HEK293 (cell line): Measurements from ENCODE around the gene PODN.

Experiments
- CTCF ChIA-PET: fragments of 350-600 bp; formaldehyde crosslinking; extraction: SDS; loops from one replicate; lab custom pipeline; 2021; ENCODE audit warnings: antibody characterized with exemption; lab: Yijun Ruan, JAX
- POLR2A ChIA-PET: fragments of 300-600 bp; formaldehyde crosslinking; extraction: SDS; loops from one replicate; lab custom pipeline; 2020; ENCODE audit warnings: antibody characterized with exemption, inconsistent platforms; lab: Yijun Ruan, JAX
- H3K27ac ChIP-seq: fragments of 200-500 bp; sonication (Bioruptor generic); 2 replicates; pipeline ENCODE4 v1.5.1; 2014; ENCODE audit warnings: low read depth, low read length, control low read depth, inconsistent platforms; ENCODE audit errors: extremely low read depth
- H3K36me3 ChIP-seq, 2 experiments: fragments of 200-500 bp in 1 of 2; sonication (Bioruptor generic) in 1 of 2; 1 replicate in 1 of 2; 2 replicates in 1 of 2; pipeline ENCODE4 v1.5.1; 2014 to 2017; ENCODE audit warnings: inconsistent platforms in 2 of 2, low read length in 2 of 2; ENCODE audit not compliant: control insufficient read depth in 2 of 2, insufficient read depth in 1 of 2
- H3K4me1 ChIP-seq: fragments of 200-500 bp; sonication (Bioruptor generic); 2 replicates; pipeline ENCODE4 v1.5.1; 2014; ENCODE audit warnings: mild to moderate bottlenecking, low read length, inconsistent platforms; ENCODE audit not compliant: control insufficient read depth, insufficient read depth
- H3K4me3 ChIP-seq: 2 replicates; pipeline ENCODE4 v1.5.1; 2011; ENCODE audit warnings: low read depth, mild to moderate bottlenecking, control low read depth, low read length, moderate library complexity
- H3K9me3 ChIP-seq: fragments of 200-500 bp; sonication (Bioruptor generic); 2 replicates; pipeline ENCODE4 v1.5.1; 2014; ENCODE audit warnings: low read depth, low read length, inconsistent platforms; ENCODE audit not compliant: control insufficient read depth, insufficient read depth
- BCL11A ChIP-seq: fragments of 450-650 bp; formaldehyde crosslinking; IDR thresholded peaks from 2 replicates; pipeline ENCODE4 v1.5.1; 2016; ENCODE audit warnings: low read depth, missing biosample characterization, missing genetic modification characterization
- IKZF3 ChIP-seq: fragments of 450-650 bp; IDR thresholded peaks from 2 replicates; pipeline ENCODE4 v1.5.0; 2018; ENCODE audit warnings: missing biosample characterization, mild to moderate bottlenecking, missing genetic modification characterization, moderate library complexity
- MEIS1 ChIP-seq: sonication (generic); formaldehyde crosslinking; IDR thresholded peaks from 2 replicates; pipeline ENCODE4 v1.8.1; 2022; ENCODE audit warnings: missing genetic modification reagents, mild to moderate bottlenecking, borderline replicate concordance
- SALL2 ChIP-seq: fragments of 450-650 bp; formaldehyde crosslinking; IDR thresholded peaks from 2 replicates; pipeline ENCODE4 v1.5.0; 2017; ENCODE audit warnings: missing biosample characterization, mild to moderate bottlenecking, missing genetic modification characterization, borderline replicate concordance
- ZBTB48 ChIP-seq: fragments of 450-650 bp; formaldehyde crosslinking; IDR thresholded peaks from 2 replicates; pipeline ENCODE4 v1.5.1; 2016; ENCODE audit warnings: missing biosample characterization, missing genetic modification characterization
- ZFP69B ChIP-seq: fragments of 450-650 bp; formaldehyde crosslinking; IDR thresholded peaks from 2 replicates; pipeline ENCODE4 v1.5.1; 2016; ENCODE audit warnings: missing biosample characterization, missing genetic modification characterization
- ZNF2 ChIP-seq: fragments of 450-650 bp; formaldehyde crosslinking; IDR thresholded peaks from 2 replicates; pipeline ENCODE4 v1.5.1; 2016; ENCODE audit warnings: missing biosample characterization, missing genetic modification characterization
- ZNF221 ChIP-seq: fragments of 450-650 bp; formaldehyde crosslinking; IDR thresholded peaks from 2 replicates; pipeline ENCODE4 v1.5.1; 2017; ENCODE audit warnings: missing biosample characterization, missing genetic modification characterization, borderline replicate concordance
- ZNF223 ChIP-seq: fragments of 450-650 bp; formaldehyde crosslinking; IDR thresholded peaks from 2 replicates; pipeline ENCODE4 v1.5.1; 2016; ENCODE audit warnings: missing biosample characterization, missing genetic modification characterization
- ZNF248 ChIP-seq: fragments of 450-650 bp; formaldehyde crosslinking; IDR thresholded peaks from 2 replicates; pipeline ENCODE4 v1.5.1; 2017; ENCODE audit warnings: missing biosample characterization, missing genetic modification characterization
- ZNF341 ChIP-seq: fragments of 450-650 bp; formaldehyde crosslinking; IDR thresholded peaks from 2 replicates; pipeline ENCODE4; 2016; ENCODE audit warnings: low read depth, missing biosample characterization, missing genetic modification characterization
- ZNF354C ChIP-seq: fragments of 450-650 bp; formaldehyde crosslinking; IDR thresholded peaks from 2 replicates; pipeline ENCODE4 v1.5.1; 2016; ENCODE audit warnings: missing biosample characterization, missing genetic modification characterization, low read depth, borderline replicate concordance
- ZNF404 ChIP-seq: fragments of 450-650 bp; formaldehyde crosslinking; IDR thresholded peaks from 2 replicates; pipeline ENCODE4 v1.5.1; 2017; ENCODE audit warnings: missing biosample characterization, missing genetic modification characterization
- ZNF423 ChIP-seq: fragments of 450-650 bp; formaldehyde crosslinking; IDR thresholded peaks from 2 replicates; pipeline ENCODE4 v1.5.1; 2016; ENCODE audit warnings: missing biosample characterization, missing genetic modification characterization
- ZNF426 ChIP-seq: fragments of 450-650 bp; formaldehyde crosslinking; IDR thresholded peaks from 2 replicates; pipeline ENCODE4 v1.5.1; 2017; ENCODE audit warnings: missing biosample characterization, missing genetic modification characterization, mild to moderate bottlenecking, inconsistent platforms, moderate library complexity
- ZNF514 ChIP-seq: fragments of 450-650 bp; formaldehyde crosslinking; IDR thresholded peaks from 2 replicates; pipeline ENCODE4 v1.5.1; 2016; ENCODE audit warnings: missing biosample characterization, missing genetic modification characterization
- ZNF560 ChIP-seq: fragments of 450-650 bp; formaldehyde crosslinking; IDR thresholded peaks from 2 replicates; pipeline ENCODE4 v1.5.1; 2017; ENCODE audit warnings: missing biosample characterization, missing genetic modification characterization, borderline replicate concordance
- ZNF561 ChIP-seq: fragments of 450-650 bp; IDR thresholded peaks from 2 replicates; pipeline ENCODE4 v1.5.1; 2018; ENCODE audit warnings: missing biosample characterization, missing genetic modification characterization, borderline replicate concordance
- ZNF623 ChIP-seq: fragments of 450-650 bp; formaldehyde crosslinking; IDR thresholded peaks from 2 replicates; pipeline ENCODE4 v1.5.1; 2016; ENCODE audit warnings: missing biosample characterization, missing genetic modification characterization
- ZNF624 ChIP-seq: fragments of 450-650 bp; formaldehyde crosslinking; IDR thresholded peaks from 2 replicates; pipeline ENCODE4 v1.5.1; 2017; ENCODE audit warnings: missing biosample characterization, missing genetic modification characterization
- ZNF701 ChIP-seq: fragments of 450-650 bp; formaldehyde crosslinking; IDR thresholded peaks from 2 replicates; pipeline ENCODE4 v1.5.1; 2016; ENCODE audit warnings: missing biosample characterization, missing genetic modification characterization
- TF ChIP-seq, protein P1 (sequence below): fragments of 450-650 bp; formaldehyde crosslinking; IDR thresholded peaks from 2 replicates; pipeline ENCODE4 v1.5.1; 2016; ENCODE audit warnings: missing biosample characterization, missing genetic modification characterization
- TF ChIP-seq, protein P2 (sequence below): fragments of 450-650 bp; formaldehyde crosslinking; IDR thresholded peaks from 2 replicates; pipeline ENCODE4 v1.5.1; 2017; ENCODE audit warnings: missing biosample characterization, missing genetic modification characterization
- TF ChIP-seq, protein P3 (sequence below): fragments of 450-650 bp; IDR thresholded peaks from 2 replicates; pipeline ENCODE4 v1.5.1; 2018; ENCODE audit warnings: missing biosample characterization, mild to moderate bottlenecking, missing genetic modification characterization
- TF ChIP-seq, protein P4 (sequence below): fragments of 450-650 bp; formaldehyde crosslinking; IDR thresholded peaks from 2 replicates; pipeline ENCODE4 v1.5.1; 2017; ENCODE audit warnings: missing biosample characterization, missing genetic modification characterization

PODN gene

DNA sequence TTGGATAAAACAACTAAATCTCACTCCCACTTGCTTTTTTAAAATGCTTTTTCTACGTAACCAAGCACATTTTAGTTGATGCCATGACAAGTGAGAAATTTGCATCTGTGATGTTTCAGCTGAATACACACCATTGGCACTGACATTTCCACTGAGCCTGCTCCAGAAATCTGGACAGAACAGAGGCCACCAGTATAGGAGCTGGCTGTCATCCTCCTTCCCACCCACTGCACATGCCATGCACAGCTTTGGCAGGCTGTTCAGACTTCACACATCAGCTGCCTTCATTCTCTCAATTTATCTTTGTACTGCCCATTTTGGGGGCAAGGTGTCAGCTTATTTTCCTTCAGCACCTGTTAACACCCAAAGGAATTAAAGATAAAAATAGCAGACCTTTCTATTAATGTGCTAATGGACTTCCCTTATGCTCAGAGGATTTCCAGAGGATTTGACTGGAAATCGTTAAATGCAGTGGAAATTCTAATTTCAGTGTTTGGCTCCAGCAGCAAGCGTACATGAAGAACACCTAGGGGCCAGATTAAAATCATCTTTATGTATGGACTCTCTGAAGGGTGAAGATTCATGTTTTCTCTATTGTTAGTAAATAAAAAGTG lies 12.9 kb upstream of the PODN start (continued):
- no peak for TF ChIP-seq IKZF3

DNA sequence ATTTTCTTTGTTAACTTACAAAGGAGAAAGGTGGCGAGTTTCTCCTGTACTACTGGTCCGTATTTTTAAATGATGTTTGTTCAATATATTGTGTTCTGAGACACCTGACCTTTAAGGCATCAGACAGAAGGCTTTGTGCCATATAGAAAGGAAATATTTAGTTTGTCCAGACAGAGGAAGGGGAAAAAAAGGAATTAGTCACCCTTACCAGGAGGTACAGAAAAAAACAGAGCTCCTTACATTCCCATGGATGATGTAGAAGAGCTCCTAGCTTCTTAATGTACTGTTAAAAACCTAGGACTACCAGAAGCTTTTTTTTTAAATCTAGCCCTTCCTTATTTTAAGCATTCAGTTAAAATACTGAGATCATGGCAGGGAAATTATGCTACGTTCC lies 12.4 kb upstream of the PODN start:
- H3K4me1 ChIP-seq, result peaks cover 12% of the 10 kb centered on the region
- H3K36me3 ChIP-seq, result peaks cover 0 to 12% of the 10 kb centered on the region in 2 experiments; a peak in 1 of 3 replicates
- no peak for TF ChIP-seq ZNF701
- no peak for TF ChIP-seq ZNF426 (tag by site-specific recombination)
- no peak for TF ChIP-seq ZNF561
- no peak for TF ChIP-seq ZNF354C (tag by site-specific recombination)
- no peak for TF ChIP-seq ZNF2
- TF ChIP-seq, all 188 proteins: peak for 0
- Histone ChIP-seq H3K4me3 (no peak overlapping the region), H3K27ac (no peak overlapping the region), H3K9me3 (no peaks in the 10 kb centered on the region)
- ChIA-PET POLR2A (no interaction called here), CTCF (interaction anchor here (0.6 kb wide), 1 partner anchor 167 kb away, joined by 4 read pairs; no protein-coding TSS in a partner anchor)

DNA sequence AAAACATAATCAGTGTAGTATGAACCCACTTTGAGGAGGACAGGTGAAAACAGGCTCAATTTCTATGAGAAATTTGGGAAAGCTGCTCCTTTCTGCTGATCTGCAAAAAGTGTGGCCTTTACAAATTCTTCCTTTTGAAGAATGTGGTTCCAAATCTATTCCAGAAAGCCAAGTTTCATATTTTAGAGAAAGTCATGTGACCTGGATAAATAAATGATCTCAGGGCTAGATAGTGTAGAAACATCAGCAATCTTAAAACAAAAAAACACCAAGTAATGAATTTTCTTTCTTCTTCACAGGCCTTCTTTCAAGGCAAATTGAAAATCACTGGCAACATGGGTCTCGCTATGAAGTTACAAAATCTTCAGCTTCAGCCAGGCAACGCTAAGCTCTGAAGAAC lies 11.7 kb upstream of the PODN start:
- peaks cover 12% of the 10 kb centered on the region for H3K4me1 ChIP-seq
- no peak for TF ChIP-seq BCL11A
- no peak for TF ChIP-seq ZNF560 (tag by site-specific recombination)
- no peak for TF ChIP-seq ZFP69B (tag by site-specific recombination)
- no peak for TF ChIP-seq ZNF423 (tag by site-specific recombination)
- no peak for TF ChIP-seq MEIS1 (CRISPR knock-in tag)
- TF ChIP-seq ZNF223 (tag by site-specific recombination), result no peak
- no peak for TF ChIP-seq ZNF404
- TF ChIP-seq ZNF623 (tag by site-specific recombination), result no peak
- no peak for TF ChIP-seq ZNF341
- no peak for TF ChIP-seq ZNF248 (tag by site-specific recombination)
- TF ChIP-seq, protein P1, sequence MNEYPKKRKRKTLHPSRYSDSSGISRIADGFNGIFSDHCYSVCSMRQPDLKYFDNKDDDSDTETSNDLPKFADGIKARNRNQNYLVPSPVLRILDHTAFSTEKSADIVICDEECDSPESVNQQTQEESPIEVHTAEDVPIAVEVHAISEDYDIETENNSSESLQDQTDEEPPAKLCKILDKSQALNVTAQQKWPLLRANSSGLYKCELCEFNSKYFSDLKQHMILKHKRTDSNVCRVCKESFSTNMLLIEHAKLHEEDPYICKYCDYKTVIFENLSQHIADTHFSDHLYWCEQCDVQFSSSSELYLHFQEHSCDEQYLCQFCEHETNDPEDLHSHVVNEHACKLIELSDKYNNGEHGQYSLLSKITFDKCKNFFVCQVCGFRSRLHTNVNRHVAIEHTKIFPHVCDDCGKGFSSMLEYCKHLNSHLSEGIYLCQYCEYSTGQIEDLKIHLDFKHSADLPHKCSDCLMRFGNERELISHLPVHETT, result no peak
- no peak for TF ChIP-seq ZNF221 (tag by site-specific recombination)
- TF ChIP-seq ZBTB48 (tag by site-specific recombination), result no peak
- TF ChIP-seq SALL2 (tag by site-specific recombination), result no peak
- TF ChIP-seq, all 188 proteins: peak for 0
- H3K27ac ChIP-seq, result no peak overlapping the region
- no peak overlapping the region for H3K4me3 ChIP-seq
- no peaks in the 10 kb centered on the region for H3K9me3 ChIP-seq
- POLR2A ChIA-PET, result interaction anchor here (0.6 kb wide), 1 partner anchor 149 kb away, joined by 3 read pairs; no protein-coding TSS in a partner anchor
- CTCF ChIA-PET, result no interaction called here
- peaks cover 0 to 12% of the 10 kb centered on the region in 2 experiments; a peak in 1 of 3 replicates for H3K36me3 ChIP-seq

DNA sequence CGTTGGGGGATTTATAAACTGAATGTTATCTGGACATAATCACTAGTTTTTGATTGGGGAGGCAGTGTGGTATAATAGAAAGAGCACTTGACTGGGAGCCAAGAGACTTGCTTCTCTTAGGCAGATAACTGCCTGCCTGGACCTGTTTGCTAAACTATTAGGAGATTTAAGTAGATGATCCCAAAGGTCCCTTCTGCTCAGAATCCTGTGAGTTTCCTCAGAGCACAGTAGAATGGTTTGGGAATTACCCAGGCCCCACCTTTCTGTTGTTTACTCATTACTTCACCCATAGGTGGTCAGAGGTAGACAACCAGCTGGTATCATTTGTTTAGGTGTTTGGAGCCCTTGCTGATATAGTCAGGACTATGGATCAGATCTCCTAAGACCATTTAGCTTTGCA lies 10.3 kb upstream of the PODN start:
- ChIA-PET POLR2A (interaction anchor here (0.6 kb wide), 1 partner anchor 25 kb away, joined by 3 read pairs; no protein-coding TSS in a partner anchor), CTCF (interaction anchor here (0.7 kb wide), 1 partner anchor 9 kb away, joined by 3 read pairs; no protein-coding TSS in a partner anchor)
- Histone ChIP-seq H3K4me1 (peaks cover 12% of the 10 kb centered on the region), H3K27ac (no peak overlapping the region), H3K36me3 (peaks cover 0 to 12% of the 10 kb centered on the region in 2 experiments; a peak in 1 of 3 replicates), H3K9me3 (no peaks in the 10 kb centered on the region), H3K4me3 (no peak overlapping the region)
- TF ChIP-seq ZNF624 (tag by site-specific recombination) (no peak), ZNF514 (no peak)
- TF ChIP-seq, protein P2, sequence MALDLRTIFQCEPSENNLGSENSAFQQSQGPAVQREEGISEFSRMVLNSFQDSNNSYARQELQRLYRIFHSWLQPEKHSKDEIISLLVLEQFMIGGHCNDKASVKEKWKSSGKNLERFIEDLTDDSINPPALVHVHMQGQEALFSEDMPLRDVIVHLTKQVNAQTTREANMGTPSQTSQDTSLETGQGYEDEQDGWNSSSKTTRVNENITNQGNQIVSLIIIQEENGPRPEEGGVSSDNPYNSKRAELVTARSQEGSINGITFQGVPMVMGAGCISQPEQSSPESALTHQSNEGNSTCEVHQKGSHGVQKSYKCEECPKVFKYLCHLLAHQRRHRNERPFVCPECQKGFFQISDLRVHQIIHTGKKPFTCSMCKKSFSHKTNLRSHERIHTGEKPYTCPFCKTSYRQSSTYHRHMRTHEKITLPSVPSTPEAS (tag by site-specific recombination), result no peak
- TF ChIP-seq, protein P3, sequence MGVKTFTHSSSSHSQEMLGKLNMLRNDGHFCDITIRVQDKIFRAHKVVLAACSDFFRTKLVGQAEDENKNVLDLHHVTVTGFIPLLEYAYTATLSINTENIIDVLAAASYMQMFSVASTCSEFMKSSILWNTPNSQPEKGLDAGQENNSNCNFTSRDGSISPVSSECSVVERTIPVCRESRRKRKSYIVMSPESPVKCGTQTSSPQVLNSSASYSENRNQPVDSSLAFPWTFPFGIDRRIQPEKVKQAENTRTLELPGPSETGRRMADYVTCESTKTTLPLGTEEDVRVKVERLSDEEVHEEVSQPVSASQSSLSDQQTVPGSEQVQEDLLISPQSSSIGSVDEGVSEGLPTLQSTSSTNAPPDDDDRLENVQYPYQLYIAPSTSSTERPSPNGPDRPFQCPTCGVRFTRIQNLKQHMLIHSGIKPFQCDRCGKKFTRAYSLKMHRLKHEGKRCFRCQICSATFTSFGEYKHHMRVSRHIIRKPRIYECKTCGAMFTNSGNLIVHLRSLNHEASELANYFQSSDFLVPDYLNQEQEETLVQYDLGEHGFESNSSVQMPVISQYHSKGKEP (tag by site-specific recombination), result no peak
- TF ChIP-seq, protein P1, result no peak
- TF ChIP-seq, protein P4, sequence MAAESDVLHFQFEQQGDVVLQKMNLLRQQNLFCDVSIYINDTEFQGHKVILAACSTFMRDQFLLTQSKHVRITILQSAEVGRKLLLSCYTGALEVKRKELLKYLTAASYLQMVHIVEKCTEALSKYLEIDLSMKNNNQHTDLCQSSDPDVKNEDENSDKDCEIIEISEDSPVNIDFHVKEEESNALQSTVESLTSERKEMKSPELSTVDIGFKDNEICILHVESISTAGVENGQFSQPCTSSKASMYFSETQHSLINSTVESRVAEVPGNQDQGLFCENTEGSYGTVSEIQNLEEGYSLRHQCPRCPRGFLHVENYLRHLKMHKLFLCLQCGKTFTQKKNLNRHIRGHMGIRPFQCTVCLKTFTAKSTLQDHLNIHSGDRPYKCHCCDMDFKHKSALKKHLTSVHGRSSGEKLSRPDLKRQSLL (tag by site-specific recombination), result no peak
